Muscle of leg (tissue), 11 donors: ENCODE results near the gene CLRN1. TPM values are rescaled to one million over a fixed set of nuclear protein-coding genes. Genes with fewer than 3 reads are reported as not detected.

Source experiments
- DNase-seq: peaks from one replicate; pipeline ENCODE4 v3.0.0; 2013
- H3K27ac ChIP-seq: one replicate; pipeline ENCODE4 v1.5.1; 2013; ENCODE audit warnings: mild to moderate bottlenecking, low read length, control low read depth
- H3K27me3 ChIP-seq: one replicate; pipeline ENCODE4 v1.6.1; 2013; ENCODE audit warnings: low read length; ENCODE audit not compliant: control insufficient read depth, insufficient read depth
- H3K36me3 ChIP-seq: one replicate; pipeline ENCODE4 v1.6.1; 2013; ENCODE audit warnings: low read length; ENCODE audit not compliant: control insufficient read depth, insufficient read depth
- H3K4me1 ChIP-seq: one replicate; pipeline ENCODE4 v1.6.1; 2013; ENCODE audit warnings: low read length; ENCODE audit not compliant: control insufficient read depth, insufficient read depth
- H3K4me3 ChIP-seq: one replicate; pipeline ENCODE4 v1.5.1; 2013; ENCODE audit warnings: low read length, control low read depth
- H3K9me3 ChIP-seq: replicated peaks from 2 replicates; pipeline ENCODE4 v1.6.1; 2013; ENCODE audit warnings: low read depth, low read length; ENCODE audit not compliant: control insufficient read depth
- WGBS: methylation state at CpG from one replicate; pipeline ENCODE4 v1.1.5; 2013; ENCODE audit warnings: missing lambda C conversion rate; ENCODE audit not compliant: insufficient coverage; 5-methylcytosine and 5-hydroxymethylcytosine counted together
- polyA plus RNA-seq, 8 donors: library from polyadenylated mRNA; unstranded; fragments of 120-200 nt; gene quantifications; one replicate each; pipeline versions ENCODE4 v1.2.1 to v1.2.3, GENCODE V29; 2013; ENCODE audit warnings: inconsistent platforms in 1 of 8, low replicate concordance in 1 of 8; ENCODE audit not compliant: insufficient read length in 8 of 8, insufficient read depth in 1 of 8
- total RNA-seq: library from RNA; stranded (reverse); fragments of 120-200 nt; gene quantifications from one replicate; pipeline ENCODE4 v1.2.4, GENCODE V29; 2013

CLRN1 gene
- total and polyA plus RNA-seq, 9 donors = 0.18 to 0.98 (median 0.41) TPM

DNA sequence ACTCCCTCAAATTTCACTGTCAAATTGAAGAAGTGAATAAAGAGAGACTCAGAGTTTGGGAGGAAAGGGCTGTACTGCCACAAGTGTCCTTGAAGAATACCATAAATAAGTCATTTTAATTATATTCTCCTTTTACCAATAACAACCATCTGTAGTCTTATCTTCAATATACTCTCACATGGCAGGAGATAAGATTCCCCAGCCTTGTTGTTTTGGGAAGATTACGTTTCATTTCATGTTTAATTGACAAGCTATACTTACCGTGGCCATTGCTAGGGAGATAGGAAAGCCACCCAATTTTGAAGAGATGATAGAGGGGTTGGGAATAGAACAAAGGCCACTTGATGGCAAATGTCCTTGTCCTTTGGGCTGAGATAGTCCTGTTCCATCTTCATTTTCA, 69.5 kb downstream of the CLRN1 start:
- no CpG with 5 or more reads among the region's 2 CpGs for WGBS
- H3K27ac ChIP-seq = no peak overlapping the region
- H3K27me3 ChIP-seq = no peaks in the 10 kb centered on the region

DNA sequence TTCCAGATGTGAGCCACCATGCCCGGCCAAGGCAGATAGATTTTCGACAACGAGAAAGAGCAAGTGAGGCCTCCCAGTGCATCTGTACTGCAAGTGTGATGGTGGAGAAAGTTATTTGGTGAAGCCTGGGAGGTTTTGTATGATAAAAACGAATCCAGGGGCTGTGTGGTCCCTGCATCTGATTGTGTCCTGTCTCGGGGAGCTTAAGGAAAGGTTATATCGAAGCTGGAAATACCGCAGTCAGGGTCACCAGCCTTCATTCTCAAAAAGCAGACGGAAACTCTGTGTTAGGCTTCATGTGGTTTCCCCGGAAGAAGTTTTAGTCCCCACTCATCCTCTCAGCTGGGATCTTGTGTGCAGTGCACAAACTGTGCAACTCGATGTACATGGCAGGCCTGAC, 70.7 kb downstream of the CLRN1 start:
- no peaks in the 10 kb centered on the region for H3K36me3 ChIP-seq
- WGBS = 90% methylated on average over 10 of the region's 10 CpGs
- H3K4me3 ChIP-seq = no peak overlapping the region
- no peak for DNase-seq
- H3K4me1 ChIP-seq = peaks cover 16% of the 10 kb centered on the region
- no peaks in the 10 kb centered on the region for H3K27me3 ChIP-seq
- no peak overlapping the region for H3K27ac ChIP-seq
- no peaks in the 10 kb centered on the region for H3K9me3 ChIP-seq

More for the DNA sequence above, 69.5 kb downstream of the CLRN1 start:
- H3K9me3 ChIP-seq = no peaks in the 10 kb centered on the region
- H3K36me3 ChIP-seq = no peaks in the 10 kb centered on the region
- H3K4me1 ChIP-seq = peaks cover 13% of the 10 kb centered on the region
- no peak overlapping the region for H3K4me3 ChIP-seq
- DNase-seq = no peak

DNA sequence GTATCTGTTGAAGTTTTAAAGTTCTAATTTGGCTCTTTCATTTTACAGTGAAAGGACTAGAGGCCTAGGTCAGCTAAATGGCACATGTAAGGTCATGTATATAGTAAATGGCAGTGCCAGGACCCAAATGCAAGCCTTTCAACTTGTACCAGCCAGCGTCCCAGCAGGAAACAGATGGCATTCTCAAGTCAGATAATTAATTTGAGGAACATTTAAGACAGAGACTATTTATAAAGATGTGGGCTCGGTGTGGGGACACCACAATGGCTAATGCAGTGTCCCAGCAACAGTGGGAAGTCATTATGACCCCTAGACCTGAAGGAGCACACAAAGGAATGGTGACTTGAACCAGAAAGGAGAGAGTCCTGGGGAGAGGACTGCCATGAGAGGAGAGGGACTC, 73.4 kb downstream of the CLRN1 start:
- no peak for DNase-seq
- 85% methylated on average over 1 of the region's 2 CpGs for WGBS
- H3K27ac ChIP-seq = no peak overlapping the region
- H3K4me3 ChIP-seq = no peak overlapping the region
- H3K9me3 ChIP-seq = no peaks in the 10 kb centered on the region
- peaks cover 16% of the 10 kb centered on the region for H3K4me1 ChIP-seq
- no peaks in the 10 kb centered on the region for H3K36me3 ChIP-seq
- no peaks in the 10 kb centered on the region for H3K27me3 ChIP-seq

DNA sequence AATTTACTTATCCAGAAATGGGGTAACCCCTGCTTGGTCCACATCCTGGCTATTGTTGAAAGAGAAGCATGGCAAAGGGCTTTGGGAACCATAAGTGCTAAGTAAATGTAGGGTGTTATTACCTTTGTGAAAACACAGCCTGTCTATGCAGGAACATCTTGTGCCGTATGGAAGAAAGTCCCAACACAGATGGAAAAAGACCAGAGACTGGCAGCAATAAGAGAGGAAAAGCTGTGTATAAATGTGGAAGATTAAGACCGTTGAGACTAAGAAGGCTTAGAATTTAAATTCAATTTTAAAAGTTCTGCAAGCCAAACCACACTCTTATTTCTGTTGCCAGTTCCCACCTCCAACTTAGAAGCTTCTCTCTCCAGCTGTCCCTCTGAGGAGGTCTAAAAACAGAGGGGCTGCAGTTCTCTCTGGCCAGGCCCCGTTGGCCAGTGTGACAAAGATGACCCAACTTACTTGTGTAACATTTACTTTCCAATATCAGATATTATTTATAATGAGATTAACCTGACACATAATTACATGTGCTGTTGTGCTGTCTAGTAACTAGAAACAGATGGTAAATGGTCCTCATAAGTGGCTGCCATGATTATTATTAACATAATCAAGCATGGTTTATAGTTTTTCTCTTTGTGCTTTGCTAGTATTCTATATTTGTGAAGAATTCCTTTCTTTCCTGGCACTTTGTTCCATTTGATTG, 74.3 kb downstream of the CLRN1 start:
- Histone ChIP-seq H3K36me3 (no peaks in the 10 kb centered on the region), H3K27me3 (no peaks in the 10 kb centered on the region), H3K4me3 (no peak overlapping the region), H3K4me1 (peaks cover 16% of the 10 kb centered on the region), H3K9me3 (no peaks in the 10 kb centered on the region), H3K27ac (peak overlapping the region; percentile 1)
- WGBS = 60% methylated on average over 1 of the region's 3 CpGs
- peak; percentile 36 for DNase-seq

DNA sequence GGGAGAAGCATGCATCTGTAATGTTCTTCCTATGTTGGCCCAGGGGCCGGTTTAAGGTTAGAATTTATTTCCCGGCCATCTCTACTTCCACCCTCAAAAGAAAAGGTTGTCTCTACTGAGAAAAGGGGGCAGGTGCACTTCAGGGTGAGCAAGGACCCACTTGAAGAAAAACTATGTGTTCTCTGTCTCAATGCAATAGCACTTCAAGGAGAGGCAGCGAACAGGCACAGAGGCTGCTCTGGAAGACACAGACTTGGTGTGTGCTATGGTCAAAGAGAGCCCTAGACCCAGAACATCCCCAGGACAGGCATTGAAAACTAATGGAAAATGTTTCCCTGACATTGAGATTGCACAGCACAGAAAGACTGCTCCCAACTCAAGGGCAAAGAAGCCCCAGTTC, 74.9 kb downstream of the CLRN1 start:
- H3K4me1 ChIP-seq = peaks cover 16% of the 10 kb centered on the region
- H3K27ac ChIP-seq = peak overlapping the region; percentile 29
- no CpG with 5 or more reads among the region's 3 CpGs for WGBS
- no peaks in the 10 kb centered on the region for H3K36me3 ChIP-seq
- no peak overlapping the region for H3K4me3 ChIP-seq
- no peaks in the 10 kb centered on the region for H3K9me3 ChIP-seq
- no peak for DNase-seq
- no peaks in the 10 kb centered on the region for H3K27me3 ChIP-seq

DNA sequence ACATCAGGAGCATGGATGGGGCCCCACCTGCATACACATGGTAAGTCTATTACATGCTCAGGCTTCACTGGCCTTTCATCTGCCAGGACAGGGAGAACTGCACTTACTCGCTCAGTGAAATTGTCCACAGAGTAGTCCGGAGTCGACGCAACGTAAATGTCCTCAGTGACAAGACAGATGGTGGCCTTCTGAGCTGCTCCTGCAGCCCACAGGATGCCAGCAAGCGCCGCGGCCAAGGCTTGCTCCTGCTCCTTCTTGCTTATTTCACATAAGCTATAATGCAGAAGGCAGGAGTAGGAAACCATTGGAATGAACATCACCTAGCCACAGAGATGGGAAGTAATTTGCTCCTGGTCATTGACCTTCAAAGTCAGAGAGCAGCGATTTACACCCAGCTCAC, 81.7 kb downstream of the CLRN1 start:
- Histone ChIP-seq H3K9me3 (peaks cover 2% of the 10 kb centered on the region), H3K27ac (no peak overlapping the region), H3K4me1 (no peaks in the 10 kb centered on the region), H3K4me3 (no peak overlapping the region), H3K36me3 (no peaks in the 10 kb centered on the region), H3K27me3 (no peaks in the 10 kb centered on the region)
- DNase-seq = no peak
- WGBS = 73% methylated on average over 6 of the region's 9 CpGs

DNA sequence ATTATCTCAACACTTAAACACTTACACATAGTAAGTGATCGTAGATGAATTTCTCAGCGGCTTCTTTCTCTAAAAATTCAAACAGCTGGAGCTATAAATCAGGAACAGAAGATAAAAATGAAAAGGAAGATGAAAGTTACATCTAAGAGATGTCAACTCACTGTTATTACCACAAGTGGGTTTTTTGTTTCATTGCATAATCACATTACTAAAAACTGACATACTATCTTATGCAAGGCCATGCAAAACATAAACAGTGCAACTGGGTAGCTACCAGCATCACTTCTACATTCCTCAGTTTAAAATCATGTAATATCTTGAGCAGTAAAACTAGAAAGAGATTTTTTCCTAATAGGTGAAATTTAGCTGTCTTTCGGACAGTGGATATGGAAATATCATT, 82.2 kb downstream of the CLRN1 start:
- DNase-seq = no peak
- no peak overlapping the region for H3K4me3 ChIP-seq
- peaks cover 2% of the 10 kb centered on the region for H3K9me3 ChIP-seq
- no peaks in the 10 kb centered on the region for H3K4me1 ChIP-seq
- H3K36me3 ChIP-seq = no peaks in the 10 kb centered on the region
- no peaks in the 10 kb centered on the region for H3K27me3 ChIP-seq
- H3K27ac ChIP-seq = no peak overlapping the region
- no CpG with 5 or more reads among the region's 3 CpGs for WGBS

DNA sequence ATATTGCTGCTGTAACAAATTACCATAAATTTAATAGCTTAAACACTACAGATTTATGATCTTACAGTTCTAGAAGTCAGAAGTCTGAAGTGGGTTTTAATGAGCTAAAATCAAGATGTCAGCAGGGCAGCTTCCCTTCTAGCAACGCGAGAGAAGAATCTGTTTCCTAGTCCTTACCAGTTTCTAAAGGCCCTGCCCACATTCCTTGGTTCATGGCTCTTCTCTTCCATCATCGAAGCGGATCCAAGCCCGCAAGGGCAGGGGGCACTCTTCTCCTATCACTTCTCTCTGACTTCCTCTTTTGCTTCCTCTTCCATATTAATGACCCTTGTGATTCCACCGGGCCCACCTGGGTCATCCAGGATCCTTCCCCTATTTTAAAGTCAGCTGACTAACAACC, 83.4 kb downstream of the CLRN1 start:
- WGBS = 82% methylated on average over 5 of the region's 6 CpGs
- no peak overlapping the region for H3K4me3 ChIP-seq
- H3K4me1 ChIP-seq = no peaks in the 10 kb centered on the region
- DNase-seq = no peak
- no peak overlapping the region for H3K27ac ChIP-seq
- H3K36me3 ChIP-seq = no peaks in the 10 kb centered on the region
- no peaks in the 10 kb centered on the region for H3K27me3 ChIP-seq
- peaks cover 2% of the 10 kb centered on the region for H3K9me3 ChIP-seq

DNA sequence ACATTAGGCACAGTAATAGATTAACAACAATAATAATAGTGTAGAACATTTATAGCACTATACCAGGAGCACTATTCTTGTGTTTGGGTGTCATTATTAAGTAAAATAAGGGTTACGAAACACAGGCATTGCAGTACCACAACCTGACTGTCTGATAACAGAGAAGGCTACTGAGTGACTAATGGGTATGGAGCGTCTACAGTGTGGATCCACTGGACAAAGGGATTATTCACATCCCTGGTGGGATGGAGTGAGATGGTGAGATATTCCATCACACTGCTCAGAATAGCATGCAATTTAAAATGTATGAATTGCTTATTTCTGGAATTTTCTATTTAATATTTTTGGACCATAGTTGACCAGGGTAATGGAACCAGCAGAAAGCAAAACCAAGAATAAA, 85.5 kb downstream of the CLRN1 start:
- Histone ChIP-seq H3K27me3 (peaks cover 2% of the 10 kb centered on the region), H3K36me3 (no peaks in the 10 kb centered on the region), H3K4me3 (no peak overlapping the region), H3K27ac (no peak overlapping the region), H3K9me3 (peaks cover 2% of the 10 kb centered on the region), H3K4me1 (no peaks in the 10 kb centered on the region)
- no peak for DNase-seq
- WGBS = 100% methylated on average over 1 of the region's 2 CpGs

DNA sequence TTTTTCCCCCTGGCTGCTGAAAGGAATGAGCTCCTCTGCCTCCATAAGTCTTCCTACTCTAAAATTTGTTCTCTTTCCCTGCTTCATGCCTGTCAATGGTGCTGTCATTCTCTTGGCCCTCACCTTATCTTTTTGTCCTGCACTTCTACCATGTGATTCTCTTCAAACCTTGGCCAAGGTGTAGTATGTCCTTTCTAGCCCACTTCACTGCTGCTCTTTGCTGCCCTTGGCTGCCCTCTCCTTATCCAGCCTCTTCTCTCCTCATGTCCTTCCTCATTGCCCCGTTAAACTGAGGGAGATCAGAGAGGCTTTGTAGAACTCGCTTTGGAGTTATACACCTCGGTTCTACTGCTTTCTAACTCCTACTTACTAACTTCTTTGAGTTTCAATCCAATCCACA, 87.0 kb downstream of the CLRN1 start:
- no peaks in the 10 kb centered on the region for H3K4me1 ChIP-seq
- no peak overlapping the region for H3K27ac ChIP-seq
- H3K36me3 ChIP-seq = no peaks in the 10 kb centered on the region
- no peak overlapping the region for H3K4me3 ChIP-seq
- peaks cover 2% of the 10 kb centered on the region for H3K27me3 ChIP-seq
- 0% methylated on average over 1 of the region's 3 CpGs for WGBS
- no peak for DNase-seq
- H3K9me3 ChIP-seq = peaks cover 2% of the 10 kb centered on the region
